ENCODE results near the gene GBGT1.
A peak's percentile ranks its signal among the peaks of the same experiment; 100 is the strongest.

GBGT1 gene

GRCh38 chr9:133167769-133168168 lies 4.1 kb upstream of the GBGT1 start:
- no peak for DNase-seq (ENCODE audit: low read depth)
- no peak for TF ChIP-seq CTCF (conservative IDR thresholded peaks at IDR 0.05; ENCODE audit: low read depth, low read length)
- H3K4me3 ChIP-seq (ENCODE audit: low read depth, low read length), result no peak overlapping the region

GRCh38 chr9:133167096-133167730 lies 3.5 kb upstream of the GBGT1 start:
- no peak for DNase-seq (ENCODE audit: low read depth)
- TF ChIP-seq CTCF (conservative IDR thresholded peaks at IDR 0.05; ENCODE audit: low read depth, low read length), result no peak

GRCh38 chr9:133166392-133166791 lies 2.7 kb upstream of the GBGT1 start:
- H3K4me3 ChIP-seq (ENCODE audit: low read depth, low read length), result no peak overlapping the region
- TF ChIP-seq CTCF (conservative IDR thresholded peaks at IDR 0.05; ENCODE audit: low read depth, low read length), result no peak
- DNase-seq (ENCODE audit: low read depth), result no peak

More at GRCh38 chr9:133167096-133167730, 3.5 kb upstream of the GBGT1 start:
- no peak overlapping the region for H3K4me3 ChIP-seq (ENCODE audit: low read depth, low read length)

- no peak for TF ChIP-seq CTCF (conservative IDR thresholded peaks at IDR 0.05; ENCODE audit: low read depth, low read length)
- H3K4me3 ChIP-seq (ENCODE audit: low read depth, low read length), result no peak overlapping the region
- no peak for DNase-seq (ENCODE audit: low read depth)
Measured at GRCh38 chr9:133165452-133165730, 1.7 kb upstream of the GBGT1 start.

GRCh38 chr9:133164191-133164590 lies 477 bp upstream of the GBGT1 start:
- peak overlapping the region; percentile 67 for H3K4me3 ChIP-seq (ENCODE audit: low read depth, low read length)
- no peak for TF ChIP-seq CTCF (conservative IDR thresholded peaks at IDR 0.05; ENCODE audit: low read depth, low read length)
- DNase-seq (ENCODE audit: low read depth), result no peak

- no peak for DNase-seq (ENCODE audit: low read depth)
- peak overlapping the region; percentile 67 for H3K4me3 ChIP-seq (ENCODE audit: low read depth, low read length)
- no peak for TF ChIP-seq CTCF (conservative IDR thresholded peaks at IDR 0.05; ENCODE audit: low read depth, low read length)
Measured at GRCh38 chr9:133162861-133163503, 732 bp downstream of the GBGT1 start.

GRCh38 chr9:133161547-133161950 lies 2.2 kb downstream of the GBGT1 start:
- DNase-seq (ENCODE audit: low read depth), result no peak
- H3K4me3 ChIP-seq (ENCODE audit: low read depth, low read length), result no peak overlapping the region
- no peak for TF ChIP-seq CTCF (conservative IDR thresholded peaks at IDR 0.05; ENCODE audit: low read depth, low read length)

All from choroid plexus epithelial cell (primary cell).